Activated CD4-positive, CD25-positive, alpha-beta regulatory T cell treated with anti-CD3 and anti-CD28 coated beads, Interleukin-2, amount 50 U/mL, for 16 hours (primary cell): ENCODE measurements around the gene RRAS2.

ENCODE experiments used
- DNase-seq: peaks from one replicate; pipeline ENCODE4 v3.0.0-alpha.2; 2020; ENCODE audit warnings: low read depth, low spot score

RRAS2 gene

DNA sequence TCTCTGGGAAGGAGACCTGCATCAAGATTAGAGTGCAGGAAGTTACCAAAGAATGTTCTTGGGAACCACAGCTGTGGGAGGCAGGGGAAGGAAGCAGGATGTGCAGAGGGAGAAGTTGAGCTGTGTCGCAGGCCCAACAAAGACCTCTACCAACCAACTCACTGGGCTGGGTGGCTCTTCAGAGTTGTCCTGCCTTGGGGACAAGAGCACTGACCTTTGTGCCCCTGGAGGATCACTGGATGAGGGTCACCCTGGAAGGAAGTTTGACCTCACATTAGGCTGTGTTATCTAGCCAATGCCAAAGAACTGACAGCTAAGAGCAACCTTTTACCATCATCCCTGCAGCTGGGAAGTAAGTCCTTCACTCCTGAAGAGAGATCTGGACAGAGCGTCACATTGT lies 130.6 kb downstream of the RRAS2 start:
- no peak for DNase-seq
